Measurements from ENCODE around the gene SH3RF3. TPM values are rescaled to one million over a fixed set of nuclear protein-coding genes. Genes with fewer than 3 reads are reported as not detected.

The SH3RF3 gene
- polyA plus RNA-seq, 1 of the 3 experiments (the other 2 are of a cell fraction) = 1.9 TPM

GRCh38 chr2:109428841-109429566 lies 300.0 kb downstream of the SH3RF3 start:
- no peaks in the 10 kb centered on the region for H4K20me1 ChIP-seq (ENCODE audit: insufficient read depth)
- ChIA-PET CTCF (interaction anchor here (0.5 to 0.7 kb wide), 2 partner anchors 145 to 242 kb away, joined by 3 read pairs; no protein-coding TSS in a partner anchor), POLR2A (no interaction called here)
- H3K27ac ChIP-seq (ENCODE audit: low read depth in 2 of 2, low read length in 1 of 2) = no peak overlapping the region
- no peaks in the 10 kb centered on the region for H3K27me3 ChIP-seq (ENCODE audit: insufficient read depth)
- H3F3A ChIP-seq (replicated peaks; ENCODE audit: insufficient read depth) = peaks cover 6% of the 10 kb centered on the region
- H3K4me1 ChIP-seq (ENCODE audit: control insufficient read depth in 1 of 2, insufficient read depth in 2 of 2, low read depth in 1 of 2, low read length in 1 of 2) = no peaks in the 10 kb centered on the region
- H3K4me2 ChIP-seq = no peak overlapping the region
- no peaks in the 10 kb centered on the region for H3K9me2 ChIP-seq
- H3K9me3 ChIP-seq = no peaks in the 10 kb centered on the region
- 88% methylated on average over 18 of the region's 19 CpGs for WGBS (ENCODE audit: low lambda C conversion rate)
- H3K9ac ChIP-seq = no peak overlapping the region
- no peak overlapping the region for H2AFZ ChIP-seq (ENCODE audit: low read depth)
- H3K79me2 ChIP-seq (ENCODE audit: insufficient read depth) = no peaks in the 10 kb centered on the region
- DNase-seq = no peak
- TF ChIP-seq RFX5 (IDR thresholded peaks at IDR 0.05; ENCODE audit: low read length) (no peak), RCOR1 (IDR thresholded peaks at IDR 0.05; ENCODE audit: low read length) (no peak), ZBTB33 (IDR thresholded peaks at IDR 0.05; ENCODE audit: borderline replicate concordance, low read depth) (no peak), RXRA (IDR thresholded peaks at IDR 0.05; ENCODE audit: borderline replicate concordance, low read depth) (no peak), FOXM1 (IDR thresholded peaks at IDR 0.05; ENCODE audit: low read depth) (no peak), JUND (IDR thresholded peaks at IDR 0.05) (no peak), RAD21 (IDR thresholded peaks at IDR 0.05; ENCODE audit: low read length) (no peak), MXI1 (IDR thresholded peaks at IDR 0.05; ENCODE audit: low read depth, low read length) (no peak), SIN3A (IDR thresholded peaks at IDR 0.05; ENCODE audit: borderline replicate concordance, low read depth, low read length) (no peak), TAF1 (IDR thresholded peaks at IDR 0.05; ENCODE audit: borderline replicate concordance, low read depth, low read length) (no peak)
- TF ChIP-seq, protein P1, sequence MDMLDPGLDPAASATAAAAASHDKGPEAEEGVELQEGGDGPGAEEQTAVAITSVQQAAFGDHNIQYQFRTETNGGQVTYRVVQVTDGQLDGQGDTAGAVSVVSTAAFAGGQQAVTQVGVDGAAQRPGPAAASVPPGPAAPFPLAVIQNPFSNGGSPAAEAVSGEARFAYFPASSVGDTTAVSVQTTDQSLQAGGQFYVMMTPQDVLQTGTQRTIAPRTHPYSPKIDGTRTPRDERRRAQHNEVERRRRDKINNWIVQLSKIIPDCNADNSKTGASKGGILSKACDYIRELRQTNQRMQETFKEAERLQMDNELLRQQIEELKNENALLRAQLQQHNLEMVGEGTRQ (IDR thresholded peaks at IDR 0.05; ENCODE audit: borderline replicate concordance, low read depth, low read length) = no peak
- TF ChIP-seq, protein P2, sequence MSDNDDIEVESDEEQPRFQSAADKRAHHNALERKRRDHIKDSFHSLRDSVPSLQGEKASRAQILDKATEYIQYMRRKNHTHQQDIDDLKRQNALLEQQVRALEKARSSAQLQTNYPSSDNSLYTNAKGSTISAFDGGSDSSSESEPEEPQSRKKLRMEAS (IDR thresholded peaks at IDR 0.05; ENCODE audit: low read depth) = no peak
- H3K4me3 ChIP-seq (ENCODE audit: low read depth in 2 of 2, low read length in 1 of 2) = no peak overlapping the region
- no peaks in the 10 kb centered on the region for H3K36me3 ChIP-seq (replicated peaks in 1 of 2; ENCODE audit: control insufficient read depth in 1 of 2, insufficient read depth in 2 of 2, low read length in 1 of 2)

DNA sequence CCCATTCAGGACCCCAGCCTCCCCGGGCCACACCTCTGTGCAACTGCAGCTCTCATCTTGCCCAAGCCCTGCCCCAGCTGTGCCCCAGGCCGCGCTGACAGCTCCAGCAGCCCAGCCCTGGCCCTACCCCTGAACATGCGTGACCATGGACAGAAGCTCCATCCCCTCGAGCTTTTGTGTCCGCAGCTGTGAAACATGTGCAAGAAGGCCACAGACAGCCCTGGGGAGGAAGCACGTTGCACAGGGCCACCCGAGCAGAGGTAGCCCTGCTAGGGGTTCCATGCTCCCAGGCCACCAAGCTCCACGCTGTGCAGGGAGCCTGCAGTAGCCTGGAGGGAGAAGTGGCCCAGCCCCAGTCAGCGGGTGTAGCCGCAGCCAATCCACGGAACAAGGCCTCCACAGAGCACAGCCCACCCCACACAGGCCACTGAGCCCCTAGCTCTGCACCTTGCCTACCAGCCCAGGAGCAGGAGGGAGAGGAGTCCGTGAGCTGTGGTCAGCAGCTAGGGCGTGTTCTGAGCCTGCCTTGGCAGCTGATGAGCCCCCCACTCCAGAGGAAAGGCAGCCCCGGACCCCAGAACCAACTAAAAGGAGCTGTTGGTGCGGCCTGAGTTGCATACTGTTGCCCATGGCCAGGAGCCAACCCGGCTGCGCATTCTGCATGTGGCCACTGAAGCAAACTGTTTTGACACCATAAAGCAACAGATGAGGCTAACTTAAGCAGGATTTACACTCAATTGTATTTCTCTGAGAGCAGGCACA lies 300.7 kb downstream of the SH3RF3 start:
- Histone ChIP-seq H3K9me3 (no peaks in the 10 kb centered on the region), H3K27ac (ENCODE audit: low read depth in 2 of 2, low read length in 1 of 2) (no peak overlapping the region), H3K4me1 (ENCODE audit: control insufficient read depth in 1 of 2, insufficient read depth in 2 of 2, low read depth in 1 of 2, low read length in 1 of 2) (no peaks in the 10 kb centered on the region), H3K9ac (no peak overlapping the region), H3K9me2 (no peaks in the 10 kb centered on the region), H3K36me3 (replicated peaks in 1 of 2; ENCODE audit: control insufficient read depth in 1 of 2, insufficient read depth in 2 of 2, low read length in 1 of 2) (no peaks in the 10 kb centered on the region), H2AFZ (ENCODE audit: low read depth) (no peak overlapping the region), H3K4me2 (no peak overlapping the region), H3F3A (replicated peaks; ENCODE audit: insufficient read depth) (peaks cover 5% of the 10 kb centered on the region), H4K20me1 (ENCODE audit: insufficient read depth) (no peaks in the 10 kb centered on the region), H3K79me2 (ENCODE audit: insufficient read depth) (no peaks in the 10 kb centered on the region), H3K27me3 (ENCODE audit: insufficient read depth) (no peaks in the 10 kb centered on the region), H3K4me3 (ENCODE audit: low read depth in 2 of 2, low read length in 1 of 2) (no peak overlapping the region)
- ChIA-PET CTCF (interaction anchor here (0.5 to 0.7 kb wide), 2 partner anchors 144 to 242 kb away, joined by 3 read pairs; no protein-coding TSS in a partner anchor), POLR2A (no interaction called here)
- DNase-seq = no peak
- WGBS (ENCODE audit: low lambda C conversion rate) = 81% methylated on average over 7 of the region's 18 CpGs
- TF ChIP-seq MXI1 (IDR thresholded peaks at IDR 0.05; ENCODE audit: low read depth, low read length) (no peak), EP300 (IDR thresholded peaks at IDR 0.05; ENCODE audit: borderline replicate concordance in 1 of 2, low read depth in 1 of 2, low read length in 1 of 2) (no peak), FOXM1 (IDR thresholded peaks at IDR 0.05; ENCODE audit: low read depth) (no peak), RXRA (IDR thresholded peaks at IDR 0.05; ENCODE audit: borderline replicate concordance, low read depth) (no peak), MEF2A (IDR thresholded peaks at IDR 0.05; ENCODE audit: borderline replicate concordance, low read depth) (no peak), USF1 (IDR thresholded peaks at IDR 0.05; ENCODE audit: borderline replicate concordance, low read depth) (no peak), SIN3A (IDR thresholded peaks at IDR 0.05; ENCODE audit: borderline replicate concordance, low read depth, low read length) (no peak), CHD2 (IDR thresholded peaks at IDR 0.05; ENCODE audit: low read length, partially characterized antibody) (no peak), ZBTB33 (IDR thresholded peaks at IDR 0.05; ENCODE audit: borderline replicate concordance, low read depth) (no peak)
- TF ChIP-seq, protein P3, sequence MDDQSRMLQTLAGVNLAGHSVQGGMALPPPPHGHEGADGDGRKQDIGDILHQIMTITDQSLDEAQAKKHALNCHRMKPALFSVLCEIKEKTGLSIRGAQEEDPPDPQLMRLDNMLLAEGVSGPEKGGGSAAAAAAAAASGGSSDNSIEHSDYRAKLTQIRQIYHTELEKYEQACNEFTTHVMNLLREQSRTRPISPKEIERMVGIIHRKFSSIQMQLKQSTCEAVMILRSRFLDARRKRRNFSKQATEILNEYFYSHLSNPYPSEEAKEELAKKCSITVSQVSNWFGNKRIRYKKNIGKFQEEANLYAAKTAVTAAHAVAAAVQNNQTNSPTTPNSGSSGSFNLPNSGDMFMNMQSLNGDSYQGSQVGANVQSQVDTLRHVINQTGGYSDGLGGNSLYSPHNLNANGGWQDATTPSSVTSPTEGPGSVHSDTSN (IDR thresholded peaks at IDR 0.05) = no peak

All from SK-N-SH (cell line).